Tibial nerve (tissue), 4 donors: ENCODE measurements around the gene KLHL4. TPM values are rescaled to one million over a fixed set of nuclear protein-coding genes. Genes with fewer than 3 reads are reported as not detected.

Experiments used
- DNase-seq, 2 donors: peaks; one replicate each; pipeline ENCODE4 v3.0.0-alpha.2; 2019; ENCODE audit warnings: low spot score in 2 of 2
- H3K27ac ChIP-seq, 4 donors: fragments of 200-600 bp; sonication (generic) in 3 of 4; one replicate each; pipeline ENCODE4 v1.5.1; 2017 to 2019; ENCODE audit warnings: mild to moderate bottlenecking in 1 of 4
- H3K27me3 ChIP-seq, 2 donors: fragments of 200-600 bp; sonication (generic) in 1 of 2; one replicate each; pipeline versions ENCODE4 v1.5.1 to v1.6.0; 2017 to 2019
- H3K36me3 ChIP-seq, 3 donors: fragments of 200-600 bp; sonication (generic); one replicate each; pipeline ENCODE4 v1.5.1; 2018 to 2019
- H3K4me1 ChIP-seq, 4 donors: fragments of 200-600 bp; sonication (generic) in 3 of 4; one replicate each; pipeline ENCODE4 v1.5.1; 2017 to 2019
- H3K4me3 ChIP-seq, 4 donors: fragments of 200-600 bp; sonication (generic) in 3 of 4; one replicate each; pipeline ENCODE4 v1.5.1; 2017 to 2019; ENCODE audit warnings: mild to moderate bottlenecking in 1 of 4, moderate library complexity in 1 of 4
- H3K9me3 ChIP-seq, 4 donors: fragments of 200-600 bp; sonication (generic) in 3 of 4; one replicate each; pipeline ENCODE4 v1.5.1; 2017 to 2019
- CTCF ChIP-seq, 5 experiments: fragments of 200-600 bp in 3 of 5; fragments of 450-650 bp in 2 of 5; sonication (generic) in 3 of 5; IDR thresholded peaks; one replicate each; pipeline ENCODE4 v1.5.1; 2016 to 2019; ENCODE audit warnings: antibody characterized with exemption in 5 of 5, mild to moderate bottlenecking in 3 of 5, moderate library complexity in 2 of 5
- EP300 ChIP-seq, 2 donors: sonication (generic); formaldehyde crosslinking; IDR thresholded peaks; one replicate each; pipeline ENCODE4 v1.6.1; 2017; ENCODE audit warnings: antibody characterized with exemption in 2 of 2, mild to moderate bottlenecking in 1 of 2
- POLR2A ChIP-seq, 2 donors: fragments of 450-650 bp; IDR thresholded peaks; one replicate each; pipeline ENCODE4 v1.6.1; 2017; ENCODE audit warnings: antibody characterized with exemption in 2 of 2, mild to moderate bottlenecking in 2 of 2, moderate library complexity in 2 of 2
- WGBS, 2 donors: methylation state at CpG; one replicate each; pipeline ENCODE4 v1.1.5; 2018; 5-methylcytosine and 5-hydroxymethylcytosine counted together
- total RNA-seq, 4 donors: library from RNA; depleted of rRNA; stranded (reverse); fragments of >200 nt; gene quantifications; one replicate each; pipeline ENCODE4 v1.1.0, GENCODE V29; 2016

The KLHL4 gene
- total RNA-seq, 4 donors from 2014 or later = under 0.01 to 0.78 (median 0.30) TPM; not detected in 1

GRCh38 chrX:87582453-87582852 lies 64.9 kb downstream of the KLHL4 start:
- TF ChIP-seq POLR2A (IDR thresholded peaks at IDR 0.05) (no peak), CTCF (IDR thresholded peaks at IDR 0.05) (no peak), EP300 (IDR thresholded peaks at IDR 0.05) (no peak)
- H3K9me3 ChIP-seq = no peaks in the 10 kb centered on the region
- WGBS, 2 donors = 85 to 91% methylated on average over 6 of the region's 6 CpGs
- no peaks in the 10 kb centered on the region for H3K36me3 ChIP-seq
- H3K4me3 ChIP-seq = no peak overlapping the region
- no peaks in the 10 kb centered on the region for H3K27me3 ChIP-seq
- DNase-seq = no peak
- no peak overlapping the region for H3K27ac ChIP-seq
- H3K4me1 ChIP-seq = no peaks in the 10 kb centered on the region

GRCh38 chrX:87583679-87584078 lies 66.1 kb downstream of the KLHL4 start:
- Histone ChIP-seq H3K27me3 (no peaks in the 10 kb centered on the region), H3K4me3 (no peak overlapping the region), H3K4me1 (no peaks in the 10 kb centered on the region), H3K27ac (no peak overlapping the region), H3K9me3 (no peaks in the 10 kb centered on the region), H3K36me3 (no peaks in the 10 kb centered on the region)
- TF ChIP-seq CTCF (IDR thresholded peaks at IDR 0.05) (peak in 2 of 5 experiments; percentile 14 to 36), POLR2A (IDR thresholded peaks at IDR 0.05) (no peak)
- WGBS, 2 donors = 58 to 100% methylated on average over 1 of the region's 1 CpG
- DNase-seq = no peak

- 22 to 46% methylated on average over 2 of the region's 2 CpGs for WGBS, 2 donors
- H3K4me1 ChIP-seq = no peaks in the 10 kb centered on the region
- H3K27ac ChIP-seq = no peak overlapping the region
- no peak for TF ChIP-seq CTCF (IDR thresholded peaks at IDR 0.05)
- TF ChIP-seq EP300 (IDR thresholded peaks at IDR 0.05) = no peak
- TF ChIP-seq POLR2A (IDR thresholded peaks at IDR 0.05) = no peak
- no peaks in the 10 kb centered on the region for H3K27me3 ChIP-seq
- H3K36me3 ChIP-seq = no peaks in the 10 kb centered on the region
- no peaks in the 10 kb centered on the region for H3K9me3 ChIP-seq
- DNase-seq = no peak
- H3K4me3 ChIP-seq = no peak overlapping the region
Measured at GRCh38 chrX:87616371-87616770, 98.8 kb downstream of the KLHL4 start.

GRCh38 chrX:87621697-87622096 lies 104.1 kb downstream of the KLHL4 start:
- Histone ChIP-seq H3K4me1 (peaks cover 0 to 2% (median 0%) of the 10 kb centered on the region in 4 donors), H3K27me3 (no peaks in the 10 kb centered on the region), H3K4me3 (no peak overlapping the region), H3K36me3 (no peaks in the 10 kb centered on the region), H3K9me3 (no peaks in the 10 kb centered on the region), H3K27ac (no peak overlapping the region)
- no peak for DNase-seq
- WGBS, 2 donors = 33 to 43% methylated on average over 2 of the region's 2 CpGs
- TF ChIP-seq CTCF (IDR thresholded peaks at IDR 0.05) (no peak), EP300 (IDR thresholded peaks at IDR 0.05) (no peak), POLR2A (IDR thresholded peaks at IDR 0.05) (no peak)

GRCh38 chrX:87626996-87627395 lies 109.4 kb downstream of the KLHL4 start:
- 75 to 84% methylated on average over 3 of the region's 3 CpGs for WGBS, 2 donors
- no peaks in the 10 kb centered on the region for H3K4me1 ChIP-seq
- TF ChIP-seq EP300 (IDR thresholded peaks at IDR 0.05) (no peak), CTCF (IDR thresholded peaks at IDR 0.05) (no peak), POLR2A (IDR thresholded peaks at IDR 0.05) (no peak)
- no peak for DNase-seq
- no peak overlapping the region for H3K27ac ChIP-seq
- no peak overlapping the region for H3K4me3 ChIP-seq
- H3K27me3 ChIP-seq = no peaks in the 10 kb centered on the region
- no peaks in the 10 kb centered on the region for H3K36me3 ChIP-seq
- no peaks in the 10 kb centered on the region for H3K9me3 ChIP-seq
